Measurements from ENCODE around the gene KRTAP12-2.

The KRTAP12-2 gene

GRCh38 chr21:44666401-44667320 lies at the start of gene KRTAP12-2:
TSS of gene KRTAP12-2 (minus strand) at chr21:44666927. CDS start at chr21:44666886, 41 bp downstream.
- peaks cover 7% of the 10 kb centered on the region for H3K9me3 Mint-ChIP-seq

GRCh38 chr21:44714905-44715304 lies 48.2 kb upstream of the KRTAP12-2 start:
- Mint-ChIP-seq H3K9me3 (no peaks in the 10 kb centered on the region), H3K27me3 (peaks cover 30% of the 10 kb centered on the region), H3K27ac (no peak overlapping the region), H3K4me1 (peaks cover 25% of the 10 kb centered on the region), H3K4me3 (no peak overlapping the region), H3K36me3 (no peaks in the 10 kb centered on the region)

More at GRCh38 chr21:44666401-44667320, at the start of gene KRTAP12-2:
- no peak within 1 kb of the TSS for H3K27ac Mint-ChIP-seq
- H3K27me3 Mint-ChIP-seq, result no peaks in the 10 kb centered on the region
- H3K4me1 Mint-ChIP-seq, result peaks cover 3% of the 10 kb centered on the region
- peaks cover 5% of the 10 kb centered on the region for H3K36me3 Mint-ChIP-seq
- no peak within 1 kb of the TSS for H3K4me3 Mint-ChIP-seq

- Mint-ChIP-seq H3K9me3 (no peaks in the 10 kb centered on the region), H3K27ac (no peak overlapping the region), H3K36me3 (no peaks in the 10 kb centered on the region), H3K4me1 (peaks cover 35% of the 10 kb centered on the region), H3K4me3 (no peak overlapping the region), H3K27me3 (peaks cover 36% of the 10 kb centered on the region)
Measured at GRCh38 chr21:44713846-44714245, 47.1 kb upstream of the KRTAP12-2 start.

GRCh38 chr21:44713130-44713529 lies 46.4 kb upstream of the KRTAP12-2 start:
- Mint-ChIP-seq H3K4me3 (no peak overlapping the region), H3K36me3 (no peaks in the 10 kb centered on the region), H3K4me1 (peaks cover 35% of the 10 kb centered on the region), H3K27me3 (peaks cover 36% of the 10 kb centered on the region), H3K27ac (no peak overlapping the region), H3K9me3 (no peaks in the 10 kb centered on the region)

GRCh38 chr21:44712203-44713028 lies 45.7 kb upstream of the KRTAP12-2 start:
- Mint-ChIP-seq H3K27me3 (peaks cover 39% of the 10 kb centered on the region), H3K4me3 (no peak overlapping the region)

GRCh38 chr21:44711327-44712202 lies 44.8 kb upstream of the KRTAP12-2 start, which contains the start of gene TSPEAR:
TSS of gene TSPEAR (minus strand) at chr21:44711572. CDS start at chr21:44711514, 58 bp downstream.
- Mint-ChIP-seq H3K4me1 (peaks cover 40% of the 10 kb centered on the region), H3K4me3 (peak within 1 kb of the TSS; percentile 36), H3K9me3 (no peaks in the 10 kb centered on the region), H3K27ac (no peak within 1 kb of the TSS), H3K27me3 (peaks cover 41% of the 10 kb centered on the region), H3K36me3 (no peaks in the 10 kb centered on the region)

More at GRCh38 chr21:44712203-44713028, 45.7 kb upstream of the KRTAP12-2 start:
- no peak overlapping the region for H3K27ac Mint-ChIP-seq
- H3K9me3 Mint-ChIP-seq, result no peaks in the 10 kb centered on the region
- peaks cover 38% of the 10 kb centered on the region for H3K4me1 Mint-ChIP-seq
- H3K36me3 Mint-ChIP-seq, result no peaks in the 10 kb centered on the region

GRCh38 chr21:44710756-44711326 lies 44.1 kb upstream of the KRTAP12-2 start:
- peaks cover 40% of the 10 kb centered on the region for H3K4me1 Mint-ChIP-seq
- no peaks in the 10 kb centered on the region for H3K9me3 Mint-ChIP-seq
- H3K27me3 Mint-ChIP-seq, result peaks cover 41% of the 10 kb centered on the region
- H3K27ac Mint-ChIP-seq, result no peak overlapping the region
- peak overlapping the region; percentile 36 for H3K4me3 Mint-ChIP-seq
- H3K36me3 Mint-ChIP-seq, result peaks cover 1% of the 10 kb centered on the region

GRCh38 chr21:44710294-44710665 lies 43.6 kb upstream of the KRTAP12-2 start:
- Mint-ChIP-seq H3K9me3 (no peaks in the 10 kb centered on the region), H3K4me1 (peaks cover 38% of the 10 kb centered on the region), H3K4me3 (peak overlapping the region; percentile 36), H3K27ac (no peak overlapping the region), H3K27me3 (peaks cover 43% of the 10 kb centered on the region), H3K36me3 (peaks cover 4% of the 10 kb centered on the region)

GRCh38 chr21:44709426-44710293 lies 42.9 kb upstream of the KRTAP12-2 start:
- H3K9me3 Mint-ChIP-seq, result no peaks in the 10 kb centered on the region
- peaks cover 32% of the 10 kb centered on the region for H3K4me1 Mint-ChIP-seq
- H3K4me3 Mint-ChIP-seq, result peak overlapping the region; percentile 74
- H3K27me3 Mint-ChIP-seq, result peaks cover 45% of the 10 kb centered on the region
- H3K27ac Mint-ChIP-seq, result no peak overlapping the region
- peaks cover 6% of the 10 kb centered on the region for H3K36me3 Mint-ChIP-seq

GRCh38 chr21:44708866-44709425 lies 42.2 kb upstream of the KRTAP12-2 start:
- Mint-ChIP-seq H3K4me3 (peak overlapping the region; percentile 74), H3K9me3 (no peaks in the 10 kb centered on the region), H3K27ac (no peak overlapping the region), H3K4me1 (peaks cover 32% of the 10 kb centered on the region), H3K36me3 (peaks cover 6% of the 10 kb centered on the region), H3K27me3 (peaks cover 49% of the 10 kb centered on the region)

GRCh38 chr21:44708213-44708865 lies 41.6 kb upstream of the KRTAP12-2 start:
- H3K36me3 Mint-ChIP-seq, result peaks cover 6% of the 10 kb centered on the region
- H3K27ac Mint-ChIP-seq, result no peak overlapping the region
- peaks cover 32% of the 10 kb centered on the region for H3K4me1 Mint-ChIP-seq
- no peaks in the 10 kb centered on the region for H3K9me3 Mint-ChIP-seq
- H3K27me3 Mint-ChIP-seq, result peaks cover 44% of the 10 kb centered on the region
- peak overlapping the region; percentile 7 for H3K4me3 Mint-ChIP-seq

GRCh38 chr21:44706706-44707581 lies 40.2 kb upstream of the KRTAP12-2 start:
- no peak overlapping the region for H3K4me3 Mint-ChIP-seq
- H3K27ac Mint-ChIP-seq, result no peak overlapping the region
- H3K4me1 Mint-ChIP-seq, result peaks cover 32% of the 10 kb centered on the region
- peaks cover 46% of the 10 kb centered on the region for H3K27me3 Mint-ChIP-seq
- peaks cover 6% of the 10 kb centered on the region for H3K36me3 Mint-ChIP-seq
- H3K9me3 Mint-ChIP-seq, result no peaks in the 10 kb centered on the region

Data from activated naive CD4-positive, alpha-beta T cell treated with anti-CD3 and anti-CD28 coated beads, Interleukin-2, amount 50 U/mL, for 24 hours (primary cell).